HS-27A (cell line): ENCODE data around the gene SLC7A5.

ENCODE experiments used
- DNase-seq: peaks from one replicate; pipeline ENCODE4 v3.0.0-alpha.2; 2012; ENCODE audit warnings: low read depth, missing footprints

SLC7A5 gene

GRCh38 chr16:87846705-87847466 lies 22.4 kb downstream of the SLC7A5 start:
- DNase-seq, result no peak

GRCh38 chr16:87845807-87846619 lies 23.3 kb downstream of the SLC7A5 start:
- DNase-seq, result no peak

GRCh38 chr16:87845213-87845612 lies 24.1 kb downstream of the SLC7A5 start:
- no peak for DNase-seq

GRCh38 chr16:87844809-87845208 lies 24.5 kb downstream of the SLC7A5 start:
- no peak for DNase-seq

- no peak for DNase-seq
Observed at GRCh38 chr16:87844120-87844733, 25.1 kb downstream of the SLC7A5 start.

- no peak for DNase-seq
Observed at GRCh38 chr16:87843678-87844105, 25.6 kb downstream of the SLC7A5 start.

GRCh38 chr16:87842209-87842869 lies 27.0 kb downstream of the SLC7A5 start:
- no peak for DNase-seq

GRCh38 chr16:87841340-87842208 lies 27.7 kb downstream of the SLC7A5 start:
- no peak for DNase-seq

GRCh38 chr16:87840271-87840978 lies 28.9 kb downstream of the SLC7A5 start:
- DNase-seq, result no peak

- no peak for DNase-seq
Observed at GRCh38 chr16:87839542-87840270, 29.6 kb downstream of the SLC7A5 start.

- DNase-seq, result no peak
Observed at GRCh38 chr16:87838643-87839541, 30.4 kb downstream of the SLC7A5 start.

- DNase-seq, result no peak
Observed at GRCh38 chr16:87837627-87838289, 31.5 kb downstream of the SLC7A5 start.

GRCh38 chr16:87836844-87837581 lies 32.3 kb downstream of the SLC7A5 start:
- DNase-seq, result no peak

GRCh38 chr16:87836346-87836843 lies 32.9 kb downstream of the SLC7A5 start:
- DNase-seq, result no peak

- no peak for DNase-seq
Observed at GRCh38 chr16:87835882-87836331, 33.4 kb downstream of the SLC7A5 start.

- no peak for DNase-seq
Observed at GRCh38 chr16:87834668-87835473, 34.4 kb downstream of the SLC7A5 start.
